ENCODE data around the gene SPRY1.

SPRY1 gene

GRCh38 chr4:123443401-123444289, 47.0 kb downstream of the SPRY1 start:
- H3K9me3 ChIP-seq (ENCODE audit: control insufficient read depth, low read length), result no peaks in the 10 kb centered on the region
- WGBS, 2 experiments, result 9 to 16% methylated on average over 3 to 4 of the region's 5 CpGs
- peak overlapping the region; percentile 2 for H3K4me3 ChIP-seq (ENCODE audit: insufficient read depth, low read depth, low read length)
- peaks cover 10% of the 10 kb centered on the region for H3K4me1 ChIP-seq (ENCODE audit: control insufficient read depth, insufficient read depth, low read length)
- no peaks in the 10 kb centered on the region for H3K27me3 ChIP-seq (ENCODE audit: control insufficient read depth, insufficient read depth, low read length, poor library complexity, severe bottlenecking)
- no peak overlapping the region for H3K27ac ChIP-seq (ENCODE audit: insufficient read depth, low read depth, low read length, poor library complexity, severe bottlenecking)
- no peaks in the 10 kb centered on the region for H3K36me3 ChIP-seq (ENCODE audit: control insufficient read depth, insufficient read depth, low read length)

- Histone ChIP-seq H3K36me3 (ENCODE audit: control insufficient read depth, insufficient read depth, low read length) (no peaks in the 10 kb centered on the region), H3K9me3 (ENCODE audit: control insufficient read depth, low read length) (no peaks in the 10 kb centered on the region), H3K27me3 (ENCODE audit: control insufficient read depth, insufficient read depth, low read length, poor library complexity, severe bottlenecking) (no peaks in the 10 kb centered on the region), H3K4me1 (ENCODE audit: control insufficient read depth, insufficient read depth, low read length) (peaks cover 10% of the 10 kb centered on the region), H3K4me3 (ENCODE audit: insufficient read depth, low read depth, low read length) (peak overlapping the region; percentile 2), H3K27ac (ENCODE audit: insufficient read depth, low read depth, low read length, poor library complexity, severe bottlenecking) (no peak overlapping the region)
- 0% methylated on average over 9 to 10 of the region's 10 CpGs for WGBS, 2 experiments
Observed at GRCh38 chr4:123444290-123444731, 47.7 kb downstream of the SPRY1 start.

- H3K27ac ChIP-seq (ENCODE audit: insufficient read depth, low read depth, low read length, poor library complexity, severe bottlenecking), result no peak overlapping the region
- H3K9me3 ChIP-seq (ENCODE audit: control insufficient read depth, low read length), result no peaks in the 10 kb centered on the region
- H3K36me3 ChIP-seq (ENCODE audit: control insufficient read depth, insufficient read depth, low read length), result no peaks in the 10 kb centered on the region
- no peak overlapping the region for H3K4me3 ChIP-seq (ENCODE audit: insufficient read depth, low read depth, low read length)
- no peaks in the 10 kb centered on the region for H3K27me3 ChIP-seq (ENCODE audit: control insufficient read depth, insufficient read depth, low read length, poor library complexity, severe bottlenecking)
- peaks cover 10% of the 10 kb centered on the region for H3K4me1 ChIP-seq (ENCODE audit: control insufficient read depth, insufficient read depth, low read length)
- 63 to 66% methylated on average over 6 of the region's 6 CpGs for WGBS, 2 experiments
Observed at GRCh38 chr4:123446865-123447474, 50.4 kb downstream of the SPRY1 start.

- H3K27me3 ChIP-seq (ENCODE audit: control insufficient read depth, insufficient read depth, low read length, poor library complexity, severe bottlenecking), result no peaks in the 10 kb centered on the region
- no peaks in the 10 kb centered on the region for H3K36me3 ChIP-seq (ENCODE audit: control insufficient read depth, insufficient read depth, low read length)
- H3K9me3 ChIP-seq (ENCODE audit: control insufficient read depth, low read length), result no peaks in the 10 kb centered on the region
- H3K27ac ChIP-seq (ENCODE audit: insufficient read depth, low read depth, low read length, poor library complexity, severe bottlenecking), result no peak overlapping the region
- no peaks in the 10 kb centered on the region for H3K4me1 ChIP-seq (ENCODE audit: control insufficient read depth, insufficient read depth, low read length)
- no peak overlapping the region for H3K4me3 ChIP-seq (ENCODE audit: insufficient read depth, low read depth, low read length)
- WGBS, 2 experiments, result 91 to 92% methylated on average over 5 of the region's 5 CpGs
Observed at GRCh38 chr4:123449362-123449761, 52.8 kb downstream of the SPRY1 start.

- 80 to 83% methylated on average over 1 of the region's 1 CpG for WGBS, 2 experiments
- Histone ChIP-seq H3K27ac (ENCODE audit: insufficient read depth, low read depth, low read length, poor library complexity, severe bottlenecking) (no peak overlapping the region), H3K27me3 (ENCODE audit: control insufficient read depth, insufficient read depth, low read length, poor library complexity, severe bottlenecking) (no peaks in the 10 kb centered on the region), H3K4me3 (ENCODE audit: insufficient read depth, low read depth, low read length) (no peak overlapping the region), H3K9me3 (ENCODE audit: control insufficient read depth, low read length) (no peaks in the 10 kb centered on the region), H3K4me1 (ENCODE audit: control insufficient read depth, insufficient read depth, low read length) (no peaks in the 10 kb centered on the region), H3K36me3 (ENCODE audit: control insufficient read depth, insufficient read depth, low read length) (no peaks in the 10 kb centered on the region)
Observed at GRCh38 chr4:123449780-123450179, 53.2 kb downstream of the SPRY1 start.

- Histone ChIP-seq H3K27me3 (ENCODE audit: control insufficient read depth, insufficient read depth, low read length, poor library complexity, severe bottlenecking) (no peaks in the 10 kb centered on the region), H3K36me3 (ENCODE audit: control insufficient read depth, insufficient read depth, low read length) (no peaks in the 10 kb centered on the region), H3K4me1 (ENCODE audit: control insufficient read depth, insufficient read depth, low read length) (no peaks in the 10 kb centered on the region), H3K4me3 (ENCODE audit: insufficient read depth, low read depth, low read length) (no peak overlapping the region), H3K9me3 (ENCODE audit: control insufficient read depth, low read length) (no peaks in the 10 kb centered on the region), H3K27ac (ENCODE audit: insufficient read depth, low read depth, low read length, poor library complexity, severe bottlenecking) (no peak overlapping the region)
Observed at GRCh38 chr4:123450393-123450792, 53.8 kb downstream of the SPRY1 start.

- Histone ChIP-seq H3K27me3 (ENCODE audit: control insufficient read depth, insufficient read depth, low read length, poor library complexity, severe bottlenecking) (no peaks in the 10 kb centered on the region), H3K4me1 (ENCODE audit: control insufficient read depth, insufficient read depth, low read length) (no peaks in the 10 kb centered on the region), H3K36me3 (ENCODE audit: control insufficient read depth, insufficient read depth, low read length) (no peaks in the 10 kb centered on the region), H3K27ac (ENCODE audit: insufficient read depth, low read depth, low read length, poor library complexity, severe bottlenecking) (no peak overlapping the region), H3K9me3 (ENCODE audit: control insufficient read depth, low read length) (no peaks in the 10 kb centered on the region), H3K4me3 (ENCODE audit: insufficient read depth, low read depth, low read length) (no peak overlapping the region)
Observed at GRCh38 chr4:123452616-123453015, 56.0 kb downstream of the SPRY1 start.

- Histone ChIP-seq H3K27me3 (ENCODE audit: control insufficient read depth, insufficient read depth, low read length, poor library complexity, severe bottlenecking) (no peaks in the 10 kb centered on the region), H3K9me3 (ENCODE audit: control insufficient read depth, low read length) (no peaks in the 10 kb centered on the region), H3K4me3 (ENCODE audit: insufficient read depth, low read depth, low read length) (no peak overlapping the region), H3K36me3 (ENCODE audit: control insufficient read depth, insufficient read depth, low read length) (no peaks in the 10 kb centered on the region), H3K27ac (ENCODE audit: insufficient read depth, low read depth, low read length, poor library complexity, severe bottlenecking) (no peak overlapping the region), H3K4me1 (ENCODE audit: control insufficient read depth, insufficient read depth, low read length) (no peaks in the 10 kb centered on the region)
- 86 to 90% methylated on average over 3 of the region's 3 CpGs for WGBS, 2 experiments
Observed at GRCh38 chr4:123453061-123453680, 56.6 kb downstream of the SPRY1 start.
